ENCODE results near the gene TAGLN.

DNA sequence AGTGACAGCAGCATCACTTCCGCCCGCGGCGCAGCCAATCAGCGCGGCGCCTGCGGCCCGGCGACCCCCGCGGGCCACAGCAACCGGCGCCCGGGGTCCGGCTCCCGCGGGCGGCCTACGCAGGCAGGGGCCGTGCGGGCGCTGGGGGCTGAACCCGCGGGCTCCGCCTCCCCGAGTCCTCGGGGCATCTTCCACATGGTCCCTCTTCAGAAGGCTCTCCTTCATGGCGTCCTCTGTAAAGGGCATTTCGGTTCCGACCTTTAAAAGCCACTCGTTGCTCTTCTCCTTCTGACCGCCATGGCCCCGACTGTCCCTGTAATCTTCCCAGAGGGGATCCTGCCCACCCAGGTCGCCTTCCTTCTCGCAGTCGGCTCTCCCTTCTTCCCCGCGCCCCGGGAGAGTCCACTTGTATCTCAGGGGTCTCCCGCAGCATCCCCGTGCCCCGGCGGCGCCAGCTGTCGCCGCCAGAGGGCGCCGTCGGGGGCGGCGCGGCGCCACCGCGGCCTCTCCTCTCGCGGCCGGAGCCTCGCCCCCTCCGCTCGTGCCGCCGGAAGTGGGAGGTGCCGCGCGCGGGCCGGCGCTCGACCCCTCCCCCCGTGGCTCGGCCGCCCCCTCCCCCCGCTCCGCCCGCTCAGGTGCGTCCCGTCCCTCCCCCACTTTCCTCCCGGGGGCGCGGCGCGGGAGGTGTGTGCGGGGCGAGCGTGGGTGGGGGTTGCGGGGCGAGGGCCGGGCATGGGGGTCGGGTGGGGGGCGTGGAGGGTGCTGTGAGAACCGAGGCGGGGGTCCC is 33.1 kb downstream of the TAGLN start, which contains the start of gene RNF214:
- TF ChIP-seq, protein P1, sequence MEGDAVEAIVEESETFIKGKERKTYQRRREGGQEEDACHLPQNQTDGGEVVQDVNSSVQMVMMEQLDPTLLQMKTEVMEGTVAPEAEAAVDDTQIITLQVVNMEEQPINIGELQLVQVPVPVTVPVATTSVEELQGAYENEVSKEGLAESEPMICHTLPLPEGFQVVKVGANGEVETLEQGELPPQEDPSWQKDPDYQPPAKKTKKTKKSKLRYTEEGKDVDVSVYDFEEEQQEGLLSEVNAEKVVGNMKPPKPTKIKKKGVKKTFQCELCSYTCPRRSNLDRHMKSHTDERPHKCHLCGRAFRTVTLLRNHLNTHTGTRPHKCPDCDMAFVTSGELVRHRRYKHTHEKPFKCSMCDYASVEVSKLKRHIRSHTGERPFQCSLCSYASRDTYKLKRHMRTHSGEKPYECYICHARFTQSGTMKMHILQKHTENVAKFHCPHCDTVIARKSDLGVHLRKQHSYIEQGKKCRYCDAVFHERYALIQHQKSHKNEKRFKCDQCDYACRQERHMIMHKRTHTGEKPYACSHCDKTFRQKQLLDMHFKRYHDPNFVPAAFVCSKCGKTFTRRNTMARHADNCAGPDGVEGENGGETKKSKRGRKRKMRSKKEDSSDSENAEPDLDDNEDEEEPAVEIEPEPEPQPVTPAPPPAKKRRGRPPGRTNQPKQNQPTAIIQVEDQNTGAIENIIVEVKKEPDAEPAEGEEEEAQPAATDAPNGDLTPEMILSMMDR (IDR thresholded peaks at IDR 0.05; ENCODE audit: low read depth, low read length, poor library complexity, severe bottlenecking): peak; percentile 85
- TF ChIP-seq EZH2phosphoT487 (IDR thresholded peaks at IDR 0.05; ENCODE audit: borderline replicate concordance, low read length): no peak

All from DOHH2 (cell line).